CD4-positive, alpha-beta memory T cell (primary cell): ENCODE data around the gene CAPZA3. TPM values are rescaled to one million over a fixed set of nuclear protein-coding genes. Genes with fewer than 3 reads are reported as not detected.

Source experiments
- CTCF ChIA-PET: fragments of 350-600 bp; sonication (Branson Sonifier 250); formaldehyde crosslinking; loops from one replicate; lab custom pipeline; 2021; ENCODE audit warnings: inconsistent platforms; ENCODE audit not compliant: partially characterized antibody; lab: Charles Lee
- POLR2A ChIA-PET: fragments of 350-600 bp; sonication (Branson Sonifier 250); formaldehyde crosslinking; loops from one replicate; lab custom pipeline; 2021; ENCODE audit not compliant: partially characterized antibody; lab: Charles Lee
- DNase-seq, 5 donors: peaks; one replicate each; pipeline versions ENCODE4 v3.0.0 to v3.0.0-alpha.2; 2020 to 2022; ENCODE audit warnings: mixed read lengths in 1 of 5
- H3K27ac ChIP-seq: one replicate; pipeline ENCODE4 v1.7.0; 2013; ENCODE audit warnings: low read depth, low read length
- H3K27me3 ChIP-seq: 2 replicates; pipeline ENCODE4 v1.7.0; 2013; ENCODE audit warnings: mild to moderate bottlenecking, low read length, moderate library complexity; ENCODE audit not compliant: insufficient read depth
- H3K36me3 ChIP-seq: 2 replicates; pipeline ENCODE4 v1.7.0; 2013; ENCODE audit warnings: mild to moderate bottlenecking, low read length, moderate library complexity; ENCODE audit not compliant: insufficient read depth
- H3K4me1 ChIP-seq: 2 replicates; pipeline ENCODE4 v1.7.0; 2013; ENCODE audit warnings: mild to moderate bottlenecking, low read length, moderate library complexity; ENCODE audit not compliant: insufficient read depth
- H3K4me3 ChIP-seq, 2 donors: one replicate each; pipeline ENCODE4 v1.7.0; 2013; ENCODE audit warnings: low read length in 2 of 2, mild to moderate bottlenecking in 1 of 2
- H3K9me3 ChIP-seq, 2 donors: one replicate each; pipeline ENCODE4 v1.7.0; 2013; ENCODE audit warnings: low read length in 2 of 2, control low read depth in 1 of 2; ENCODE audit not compliant: control insufficient read depth in 1 of 2
- H3K27ac Mint-ChIP-seq, 7 donors: one replicate each; pipeline ENCODE4 v1.8.0; 2020 to 2021; ENCODE audit warnings: mixed read lengths in 7 of 7, mild to moderate bottlenecking in 6 of 7, inconsistent platforms in 3 of 7, moderate library complexity in 3 of 7
- H3K27me3 Mint-ChIP-seq, 2 donors: one replicate each; pipeline ENCODE4 v1.8.0; 2020 to 2021; ENCODE audit warnings: mixed read lengths in 2 of 2
- H3K36me3 Mint-ChIP-seq, 2 donors: one replicate each; pipeline ENCODE4 v1.8.0; 2020 to 2021; ENCODE audit warnings: mixed read lengths in 2 of 2, inconsistent platforms in 1 of 2, mild to moderate bottlenecking in 1 of 2
- H3K4me1 Mint-ChIP-seq, 4 donors: one replicate each; pipeline ENCODE4 v1.8.0; 2020 to 2021; ENCODE audit warnings: mixed read lengths in 4 of 4, mild to moderate bottlenecking in 1 of 4
- H3K4me3 Mint-ChIP-seq, 8 donors: one replicate each; pipeline ENCODE4 v1.8.0; 2020 to 2021; ENCODE audit warnings: mixed read lengths in 8 of 8, mild to moderate bottlenecking in 7 of 8, moderate library complexity in 6 of 8, inconsistent platforms in 3 of 8
- H3K9me3 Mint-ChIP-seq, 8 donors: one replicate each; pipeline ENCODE4 v1.8.0; 2020 to 2021; ENCODE audit warnings: mixed read lengths in 8 of 8, mild to moderate bottlenecking in 5 of 8, inconsistent platforms in 3 of 8, moderate library complexity in 1 of 8
- intact Hi-C: fragments of 100-400 bp; cut with micrococcal nuclease; formaldehyde crosslinking; loops from one replicate; pipeline ENCODE4 v1.15.1; 2023
- polyA plus RNA-seq, 2 donors: library from polyadenylated mRNA; unstranded; fragments of 300-500 nt; fragmentation: Illumina TruSeq; gene quantifications; one replicate each; pipeline ENCODE4 v1.2.3, GENCODE V29; 2021
- total RNA-seq, 2 experiments: library from RNA; stranded (reverse); gene quantifications; one replicate each; pipeline ENCODE4 v1.2.3, GENCODE V29; 2021

CAPZA3 gene
- total and polyA plus RNA-seq, 4 experiments from 2014 or later, result not detected

DNA sequence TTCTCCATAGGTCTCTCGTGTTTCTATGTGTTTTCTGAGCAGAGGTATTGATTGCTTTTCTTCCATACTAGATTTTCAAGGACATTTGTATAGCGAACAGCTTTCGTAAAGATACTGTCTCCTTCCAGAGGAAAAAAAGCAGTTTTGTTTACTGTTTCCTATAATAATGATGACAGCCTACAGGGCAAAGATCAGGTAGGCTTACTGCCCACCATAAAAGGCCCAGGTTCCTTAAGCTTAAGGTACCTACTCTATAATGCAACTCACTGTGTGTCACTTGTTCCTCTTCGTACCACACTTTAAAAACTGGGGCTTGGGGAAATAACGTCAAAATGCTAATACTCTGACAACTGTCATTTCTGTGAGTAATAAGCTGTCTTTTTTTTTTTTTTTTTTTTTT is 6.8 kb upstream of the CAPZA3 start:
- peaks cover 0 to 14% (median 6%) of the 10 kb centered on the region in 8 donors for H3K9me3 Mint-ChIP-seq
- H3K27ac Mint-ChIP-seq, result no peak overlapping the region
- intact Hi-C loops, result no loop called here
- no peak overlapping the region for H3K4me3 Mint-ChIP-seq
- H3K4me1 Mint-ChIP-seq, result no peaks in the 10 kb centered on the region
- Histone ChIP-seq H3K4me3 (no peak overlapping the region), H3K4me1 (no peaks in the 10 kb centered on the region), H3K9me3 (no peaks in the 10 kb centered on the region), H3K27me3 (no peaks in the 10 kb centered on the region), H3K27ac (no peak overlapping the region), H3K36me3 (no peaks in the 10 kb centered on the region)
- H3K36me3 Mint-ChIP-seq, result no peaks in the 10 kb centered on the region
- H3K27me3 Mint-ChIP-seq, result no peaks in the 10 kb centered on the region
- no peak for DNase-seq
- ChIA-PET CTCF (no interaction called here), POLR2A (no interaction called here)

DNA sequence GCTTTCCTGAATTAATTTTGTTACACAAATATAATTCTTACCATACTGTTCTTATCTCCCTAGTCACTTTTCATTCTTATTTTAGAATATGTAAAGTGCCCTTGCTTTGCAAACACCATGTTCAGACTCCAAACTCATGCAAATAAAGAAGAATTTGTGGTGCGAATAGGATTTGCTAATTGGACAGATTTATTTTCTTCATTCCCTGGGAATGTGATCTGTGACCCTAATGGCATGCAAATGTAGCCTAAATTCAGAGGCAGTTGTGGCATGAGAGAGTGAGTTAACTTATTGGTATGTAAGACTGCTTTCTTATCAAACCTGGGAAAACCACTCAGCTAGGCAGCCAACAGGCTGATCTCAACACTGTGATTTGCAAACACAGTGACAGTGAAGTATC is 10.0 kb downstream of the CAPZA3 start:
- H3K9me3 Mint-ChIP-seq, result peaks cover 0 to 4% (median 0%) of the 10 kb centered on the region in 8 donors
- H3K27me3 ChIP-seq, result no peaks in the 10 kb centered on the region
- no peaks in the 10 kb centered on the region for H3K36me3 Mint-ChIP-seq
- intact Hi-C loops, result no loop called here
- POLR2A ChIA-PET, result no interaction called here
- H3K36me3 ChIP-seq, result no peaks in the 10 kb centered on the region
- no peaks in the 10 kb centered on the region for H3K27me3 Mint-ChIP-seq
- H3K4me1 ChIP-seq, result no peaks in the 10 kb centered on the region
- H3K4me1 Mint-ChIP-seq, result no peaks in the 10 kb centered on the region
- no peak overlapping the region for H3K27ac Mint-ChIP-seq
- H3K4me3 Mint-ChIP-seq, result no peak overlapping the region
- H3K9me3 ChIP-seq, result no peaks in the 10 kb centered on the region
- no peak overlapping the region for H3K4me3 ChIP-seq
- no peak for DNase-seq
- CTCF ChIA-PET, result no interaction called here
- no peak overlapping the region for H3K27ac ChIP-seq

DNA sequence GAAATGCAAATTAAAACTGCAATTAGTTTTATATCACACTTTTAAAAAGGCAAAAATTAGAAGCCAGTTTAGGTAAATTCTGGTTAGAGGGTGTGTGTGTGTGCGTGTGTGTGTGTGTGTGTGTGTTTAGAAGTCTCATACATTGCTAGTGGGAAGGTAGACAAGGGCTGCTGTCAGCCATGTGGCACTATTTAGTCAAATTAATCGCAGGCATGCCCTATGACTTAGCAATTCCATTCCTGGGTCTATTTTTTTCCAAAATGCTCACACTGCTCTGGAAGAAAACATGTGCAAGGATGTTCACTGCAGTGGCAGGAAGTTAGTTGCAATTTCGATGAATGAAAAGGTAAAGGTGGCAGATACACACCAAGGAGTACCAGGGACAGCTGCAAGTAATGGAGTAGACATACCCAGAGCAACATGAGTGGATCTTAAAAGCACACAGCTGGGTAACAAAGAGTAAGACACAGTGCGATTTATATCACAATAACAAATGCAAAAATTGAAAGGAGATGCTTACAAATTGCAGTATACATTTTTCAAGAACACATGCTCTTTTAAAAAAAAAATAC is 11.6 kb downstream of the CAPZA3 start:
- no peak overlapping the region for H3K27ac ChIP-seq
- no peak overlapping the region for H3K4me3 Mint-ChIP-seq
- ChIA-PET POLR2A (no interaction called here), CTCF (no interaction called here)
- H3K4me3 ChIP-seq, result no peak overlapping the region
- H3K27me3 Mint-ChIP-seq, result no peaks in the 10 kb centered on the region
- no peaks in the 10 kb centered on the region for H3K36me3 ChIP-seq
- H3K27me3 ChIP-seq, result no peaks in the 10 kb centered on the region
- no peaks in the 10 kb centered on the region for H3K36me3 Mint-ChIP-seq
- no peaks in the 10 kb centered on the region for H3K9me3 ChIP-seq
- H3K4me1 Mint-ChIP-seq, result no peaks in the 10 kb centered on the region
- H3K9me3 Mint-ChIP-seq, result peaks cover 0 to 4% (median 0%) of the 10 kb centered on the region in 8 donors
- no peaks in the 10 kb centered on the region for H3K4me1 ChIP-seq
- no peak for DNase-seq
- H3K27ac Mint-ChIP-seq, result no peak overlapping the region
- intact Hi-C loops, result no loop called here

DNA sequence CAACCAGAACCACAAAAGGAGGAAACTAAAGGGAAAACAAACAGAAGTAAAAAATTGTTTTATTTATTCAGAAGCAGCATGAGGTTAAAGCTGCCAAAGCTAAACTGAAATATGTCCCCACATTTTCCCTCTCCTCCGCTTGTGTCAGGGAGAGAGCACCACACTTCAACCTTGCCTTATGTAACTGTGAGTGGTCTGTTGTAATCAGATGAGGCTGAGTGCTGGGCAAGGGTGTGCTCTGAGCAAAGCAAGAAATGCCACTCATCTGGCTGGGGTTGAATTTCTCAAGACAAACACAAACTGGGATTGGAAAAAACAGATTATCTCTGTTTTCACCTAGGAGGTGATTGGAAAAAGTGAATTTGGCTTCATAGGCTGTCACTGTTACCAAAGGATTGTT is 12.2 kb downstream of the CAPZA3 start:
- no peak overlapping the region for H3K27ac ChIP-seq
- no peak for DNase-seq
- ChIA-PET CTCF (no interaction called here), POLR2A (no interaction called here)
- Mint-ChIP-seq H3K4me3 (no peak overlapping the region), H3K9me3 (peaks cover 0 to 4% (median 0%) of the 10 kb centered on the region in 8 donors), H3K36me3 (no peaks in the 10 kb centered on the region), H3K4me1 (no peaks in the 10 kb centered on the region), H3K27ac (no peak overlapping the region), H3K27me3 (no peaks in the 10 kb centered on the region)
- H3K9me3 ChIP-seq, result no peaks in the 10 kb centered on the region
- no peak overlapping the region for H3K4me3 ChIP-seq
- no peaks in the 10 kb centered on the region for H3K4me1 ChIP-seq
- no peaks in the 10 kb centered on the region for H3K36me3 ChIP-seq
- intact Hi-C loops, result no loop called here
- no peaks in the 10 kb centered on the region for H3K27me3 ChIP-seq

DNA sequence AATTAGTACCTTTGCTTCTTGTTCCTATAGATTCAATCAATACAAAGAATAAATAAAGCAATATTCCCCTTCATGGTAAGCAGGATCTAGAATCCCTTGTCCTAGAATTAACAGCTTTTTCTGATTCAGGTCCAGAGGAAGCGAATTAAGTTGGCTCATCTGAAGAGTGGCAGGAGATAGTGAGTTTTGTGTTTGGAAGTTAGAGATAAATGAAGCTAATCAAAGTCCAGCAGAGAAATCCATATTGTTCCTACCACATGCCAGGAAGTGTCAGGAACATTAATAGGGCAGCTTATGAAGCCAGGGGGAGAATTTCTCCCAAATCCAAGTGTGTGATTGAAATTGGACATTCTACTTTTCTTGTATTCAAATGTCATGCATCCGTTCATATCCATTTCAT is 13.9 kb downstream of the CAPZA3 start:
- POLR2A ChIA-PET, result no interaction called here
- H3K9me3 Mint-ChIP-seq, result no peaks in the 10 kb centered on the region
- Histone ChIP-seq H3K27ac (no peak overlapping the region), H3K4me1 (no peaks in the 10 kb centered on the region), H3K27me3 (no peaks in the 10 kb centered on the region), H3K36me3 (no peaks in the 10 kb centered on the region), H3K9me3 (no peaks in the 10 kb centered on the region), H3K4me3 (no peak overlapping the region)
- H3K27me3 Mint-ChIP-seq, result no peaks in the 10 kb centered on the region
- H3K4me3 Mint-ChIP-seq, result no peak overlapping the region
- no peak for DNase-seq
- no peak overlapping the region for H3K27ac Mint-ChIP-seq
- intact Hi-C loops, result no loop called here
- H3K36me3 Mint-ChIP-seq, result no peaks in the 10 kb centered on the region
- CTCF ChIA-PET, result no interaction called here
- no peaks in the 10 kb centered on the region for H3K4me1 Mint-ChIP-seq

DNA sequence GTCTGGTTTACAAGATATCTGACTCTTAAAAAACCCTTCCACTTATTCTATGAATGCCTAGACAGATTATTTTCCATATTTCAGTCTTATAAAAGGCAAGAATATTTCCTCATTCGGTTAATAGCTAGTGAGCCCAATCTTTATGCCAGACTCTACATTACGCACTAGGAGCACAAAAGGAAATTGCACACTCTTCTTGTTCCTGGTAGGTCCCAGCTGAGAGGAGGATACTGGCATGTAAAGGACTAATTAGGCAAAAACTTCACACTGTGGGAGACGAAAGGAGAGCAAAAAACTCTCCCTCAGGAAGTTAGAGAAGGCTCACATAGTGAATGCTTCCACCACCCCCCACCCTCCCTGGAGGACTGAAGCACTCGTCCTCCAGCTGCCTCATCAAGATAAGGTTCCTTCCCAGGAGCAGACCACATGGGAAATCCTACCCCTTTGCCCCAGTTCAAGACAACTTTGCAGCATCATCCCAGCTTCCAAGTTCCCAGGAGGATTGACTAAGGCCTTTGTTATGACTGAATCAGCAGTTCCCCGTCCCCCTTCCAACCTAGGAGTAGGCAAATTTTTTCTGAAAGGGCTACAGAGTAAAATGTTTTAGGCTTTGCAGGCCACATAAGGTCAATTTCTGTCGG is 14.5 kb downstream of the CAPZA3 start:
- intact Hi-C loops, result no loop called here
- ChIA-PET CTCF (no interaction called here), POLR2A (no interaction called here)
- no peaks in the 10 kb centered on the region for H3K27me3 ChIP-seq
- Mint-ChIP-seq H3K27ac (no peak overlapping the region), H3K36me3 (no peaks in the 10 kb centered on the region), H3K4me1 (no peaks in the 10 kb centered on the region), H3K27me3 (no peaks in the 10 kb centered on the region), H3K4me3 (no peak overlapping the region), H3K9me3 (no peaks in the 10 kb centered on the region)
- H3K27ac ChIP-seq, result no peak overlapping the region
- H3K4me1 ChIP-seq, result no peaks in the 10 kb centered on the region
- no peaks in the 10 kb centered on the region for H3K36me3 ChIP-seq
- no peak for DNase-seq
- H3K9me3 ChIP-seq, result no peaks in the 10 kb centered on the region
- H3K4me3 ChIP-seq, result no peak overlapping the region

DNA sequence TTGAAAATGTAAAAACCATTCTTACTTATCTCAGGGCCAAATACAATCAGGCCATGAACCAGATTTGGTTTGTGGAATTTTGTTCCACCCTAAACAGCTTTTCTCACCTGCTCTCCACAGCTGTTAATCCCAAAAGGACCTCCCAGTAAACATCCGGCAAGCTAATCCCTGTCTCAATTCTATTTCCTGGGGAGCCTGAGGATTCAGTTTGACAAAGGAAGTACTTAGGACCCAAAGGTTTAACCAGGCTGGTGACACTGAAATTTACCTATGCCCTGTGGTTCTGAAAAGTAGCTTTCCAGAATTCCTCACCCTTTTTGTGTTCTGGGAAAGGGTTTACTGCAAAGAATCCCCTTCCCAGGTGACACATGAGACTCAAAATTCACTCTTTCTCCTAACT is 15.0 kb downstream of the CAPZA3 start:
- Mint-ChIP-seq H3K36me3 (no peaks in the 10 kb centered on the region), H3K9me3 (no peaks in the 10 kb centered on the region), H3K27me3 (no peaks in the 10 kb centered on the region), H3K27ac (no peak overlapping the region), H3K4me3 (no peak overlapping the region), H3K4me1 (no peaks in the 10 kb centered on the region)
- no peak for DNase-seq
- Histone ChIP-seq H3K4me3 (no peak overlapping the region), H3K27ac (no peak overlapping the region), H3K4me1 (no peaks in the 10 kb centered on the region), H3K36me3 (no peaks in the 10 kb centered on the region), H3K27me3 (no peaks in the 10 kb centered on the region), H3K9me3 (no peaks in the 10 kb centered on the region)
- CTCF ChIA-PET, result no interaction called here
- intact Hi-C loops, result no loop called here
- POLR2A ChIA-PET, result no interaction called here
